WTC11 (cell line): ENCODE data around the gene RAPGEF3. TPM values are rescaled to one million over a fixed set of nuclear protein-coding genes. Genes with fewer than 3 reads are reported as not detected.

Source experiments
- ATAC-seq: fragments of 200-7000 bp; cut with Tn5 transposase; 2 replicates; pipeline ENCODE4 v1.10.0; 2021; ENCODE audit warnings: mild to moderate bottlenecking, moderate library complexity
- CTCF ChIA-PET: fragments of 300-600 bp; sonication (Branson Sonifier 250); formaldehyde crosslinking; loops from one replicate; lab custom pipeline; 2021; ENCODE audit warnings: antibody characterized with exemption; lab: Charles Lee
- POLR2A ChIA-PET: fragments of 350-600 bp; sonication (Branson Sonifier 250); formaldehyde crosslinking; loops from one replicate; lab custom pipeline; 2021; ENCODE audit warnings: antibody characterized with exemption; lab: Charles Lee
- DNase-seq: peaks from one replicate; pipeline ENCODE4 v3.0.0; 2021; ENCODE audit warnings: low spot score
- H3K27ac Mint-ChIP-seq: 2 replicates; pipeline ENCODE4 v1.8.0; 2021; ENCODE audit warnings: mixed read lengths
- H3K27me3 Mint-ChIP-seq: 2 replicates; pipeline ENCODE4 v1.8.0; 2021; ENCODE audit warnings: low read depth, mild to moderate bottlenecking, moderate library complexity, mixed read lengths
- H3K36me3 Mint-ChIP-seq: 2 replicates; pipeline ENCODE4 v1.8.0; 2021; ENCODE audit warnings: mixed read lengths
- H3K4me1 Mint-ChIP-seq: 2 replicates; pipeline ENCODE4 v1.8.0; 2022; ENCODE audit warnings: mixed read lengths
- H3K4me3 Mint-ChIP-seq: 2 replicates; pipeline ENCODE4 v1.8.0; 2021; ENCODE audit warnings: mild to moderate bottlenecking, moderate library complexity, mixed read lengths
- H3K9me3 Mint-ChIP-seq: 2 replicates; pipeline ENCODE4 v1.8.0; 2021; ENCODE audit warnings: mixed read lengths
- ATF1 ChIP-seq: sonication (generic); formaldehyde crosslinking; IDR thresholded peaks from 2 replicates; pipeline ENCODE4 v1.8.1; 2023; ENCODE audit warnings: mild to moderate bottlenecking, moderate library complexity, missing genetic modification reagents
- ELF4 ChIP-seq: sonication (generic); formaldehyde crosslinking; IDR thresholded peaks from 2 replicates; pipeline ENCODE4 v1.8.1; 2022; ENCODE audit warnings: low read depth, mild to moderate bottlenecking, moderate library complexity, missing genetic modification reagents
- ESRRA ChIP-seq: sonication (generic); formaldehyde crosslinking; IDR thresholded peaks from 2 replicates; pipeline ENCODE4 v1.8.1; 2022; ENCODE audit warnings: mild to moderate bottlenecking, missing genetic modification reagents, borderline replicate concordance
- FOXK1 ChIP-seq: sonication (generic); formaldehyde crosslinking; IDR thresholded peaks from 2 replicates; pipeline ENCODE4 v1.8.0; 2022; ENCODE audit warnings: mild to moderate bottlenecking, moderate library complexity, missing genetic modification reagents
- NFATC4 ChIP-seq: fragments of 250-450 bp; sonication (Bioruptor Pico); IDR thresholded peaks from 2 replicates; pipeline ENCODE4 v1.9.0; 2021; ENCODE audit warnings: mild to moderate bottlenecking
- NFYB ChIP-seq: sonication (generic); formaldehyde crosslinking; conservative IDR thresholded peaks from 2 replicates; pipeline ENCODE4 v1.8.0; 2022; ENCODE audit warnings: low read depth, missing genetic modification reagents
- TEAD1 ChIP-seq: sonication (generic); formaldehyde crosslinking; IDR thresholded peaks from 2 replicates; pipeline ENCODE4 v1.8.0; 2022; ENCODE audit warnings: mild to moderate bottlenecking, missing genetic modification reagents
- TP53 ChIP-seq: sonication (generic); formaldehyde crosslinking; IDR thresholded peaks from 2 replicates; pipeline ENCODE4 v1.8.1; 2023; ENCODE audit warnings: mild to moderate bottlenecking, missing genetic modification reagents
- ZBTB21 ChIP-seq: sonication (generic); formaldehyde crosslinking; IDR thresholded peaks from 2 replicates; pipeline ENCODE4 v1.8.1; 2023; ENCODE audit warnings: mild to moderate bottlenecking, missing genetic modification reagents, borderline replicate concordance
- ZNF121 ChIP-seq: sonication (generic); formaldehyde crosslinking; IDR thresholded peaks from 2 replicates; pipeline ENCODE4 v1.8.0; 2023; ENCODE audit warnings: missing genetic modification reagents
- ZNF219 ChIP-seq: sonication (generic); formaldehyde crosslinking; IDR thresholded peaks from 2 replicates; pipeline ENCODE4 v1.8.0; 2023; ENCODE audit warnings: missing genetic modification reagents, mild to moderate bottlenecking, borderline replicate concordance
- total RNA-seq: library from RNA; stranded (reverse); gene quantifications from 3 replicates; pipeline ENCODE4 v1.2.3, GENCODE V29; 2021
- TF ChIP-seq, protein P1 (sequence below): fragments of 250-450 bp; sonication (Bioruptor Pico); IDR thresholded peaks from 2 replicates; pipeline ENCODE4 v2.1.2; 2022; ENCODE audit warnings: mild to moderate bottlenecking, moderate library complexity
- TF ChIP-seq, protein P2 (sequence below): fragments of 250-450 bp; sonication (Bioruptor Pico); IDR thresholded peaks from 2 replicates; pipeline ENCODE4 v1.9.0; 2021; ENCODE audit warnings: mild to moderate bottlenecking
- TF ChIP-seq, protein P3 (sequence below): sonication (generic); formaldehyde crosslinking; conservative IDR thresholded peaks from 2 replicates; pipeline ENCODE4 v1.8.1; 2022; ENCODE audit warnings: mild to moderate bottlenecking, missing genetic modification reagents
- TF ChIP-seq, protein P4 (sequence below): sonication (generic); formaldehyde crosslinking; IDR thresholded peaks from 2 replicates; pipeline ENCODE4 v1.8.0; 2022; ENCODE audit warnings: mild to moderate bottlenecking, missing genetic modification reagents
- TF ChIP-seq, protein P5 (sequence below): sonication (generic); formaldehyde crosslinking; IDR thresholded peaks from 2 replicates; pipeline ENCODE4 v1.8.1; 2023; ENCODE audit warnings: mild to moderate bottlenecking, missing genetic modification reagents
- TF ChIP-seq, protein P6 (sequence below): sonication (generic); formaldehyde crosslinking; IDR thresholded peaks from 2 replicates; pipeline ENCODE4 v1.8.1; 2023; ENCODE audit warnings: mild to moderate bottlenecking, missing genetic modification reagents

Gene RAPGEF3
- total RNA-seq, 1 experiment from 2014 or later, result 13.3 TPM

DNA sequence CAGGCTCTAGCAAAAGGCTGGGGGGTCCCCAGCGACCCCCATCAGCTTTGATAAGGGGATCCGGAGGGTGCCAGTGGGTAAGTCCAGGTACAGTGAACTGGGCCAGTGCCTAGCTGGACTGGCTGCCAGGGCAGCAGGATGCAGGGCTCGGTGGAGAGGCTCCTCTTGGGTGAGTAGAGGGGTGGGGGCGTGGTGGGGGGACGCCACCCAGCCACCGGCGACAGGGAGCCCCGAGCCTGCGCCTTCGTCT is 171 bp downstream of the RAPGEF3 start (continued):
- TF ChIP-seq, protein P1, sequence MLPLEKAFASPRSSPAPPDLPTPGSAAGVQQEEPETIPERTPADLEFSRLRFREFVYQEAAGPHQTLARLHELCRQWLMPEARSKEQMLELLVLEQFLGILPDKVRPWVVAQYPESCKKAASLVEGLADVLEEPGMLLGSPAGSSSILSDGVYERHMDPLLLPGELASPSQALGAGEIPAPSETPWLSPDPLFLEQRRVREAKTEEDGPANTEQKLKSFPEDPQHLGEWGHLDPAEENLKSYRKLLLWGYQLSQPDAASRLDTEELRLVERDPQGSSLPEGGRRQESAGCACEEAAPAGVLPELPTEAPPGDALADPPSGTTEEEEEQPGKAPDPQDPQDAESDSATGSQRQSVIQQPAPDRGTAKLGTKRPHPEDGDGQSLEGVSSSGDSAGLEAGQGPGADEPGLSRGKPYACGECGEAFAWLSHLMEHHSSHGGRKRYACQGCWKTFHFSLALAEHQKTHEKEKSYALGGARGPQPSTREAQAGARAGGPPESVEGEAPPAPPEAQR (CRISPR knock-in tag), result no peak
- no peak for TF ChIP-seq TEAD1 (CRISPR knock-in tag)
- TF ChIP-seq ATF1, result no peak
- TF ChIP-seq ZNF121 (CRISPR knock-in tag), result no peak

DNA sequence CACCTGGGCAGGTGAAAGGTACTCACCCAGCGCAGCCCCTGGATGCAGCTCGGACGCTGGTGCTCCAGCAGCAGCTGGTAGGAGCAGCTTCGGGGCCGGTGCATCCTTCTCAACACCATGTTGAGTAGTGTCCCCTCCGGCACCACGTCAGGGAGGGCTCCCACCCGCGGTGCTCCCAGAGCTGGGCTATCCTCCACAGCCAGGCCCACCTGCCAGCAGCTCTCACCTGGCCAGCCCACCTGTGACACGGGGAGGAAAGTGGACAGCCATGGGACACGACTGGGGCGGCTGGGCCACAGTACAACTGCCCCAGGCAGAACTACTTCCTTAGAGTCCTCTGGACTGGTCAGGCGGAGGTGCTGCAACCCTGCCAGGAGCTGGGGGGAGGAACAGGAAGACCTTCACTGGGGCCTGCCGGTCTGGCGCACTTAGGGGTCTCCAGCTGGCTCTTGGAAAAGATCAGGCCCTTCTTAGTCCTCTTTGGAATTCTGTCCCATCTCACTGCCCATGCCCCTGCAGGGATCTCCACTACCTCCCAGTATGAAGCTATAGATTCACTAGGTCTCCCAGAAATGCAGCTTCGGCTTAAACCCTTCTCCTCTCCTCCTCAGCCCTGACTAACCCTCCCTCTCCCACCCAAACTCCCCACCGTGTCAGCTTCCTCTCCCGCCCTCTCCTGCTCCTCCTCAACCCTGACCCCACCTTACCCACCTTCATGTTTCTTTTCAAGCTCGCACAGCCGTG is 668 bp downstream of the RAPGEF3 start:
- no peaks in the 10 kb centered on the region for H3K36me3 Mint-ChIP-seq
- H3K27me3 Mint-ChIP-seq, result no peaks in the 10 kb centered on the region; the same call in 1 of the 2 replicates
- peak overlapping the region; percentile 67 for H3K4me3 Mint-ChIP-seq
- peak; percentile 36 for ATAC-seq
- no peaks in the 10 kb centered on the region for H3K9me3 Mint-ChIP-seq
- H3K4me1 Mint-ChIP-seq, result peaks cover 58% of the 10 kb centered on the region
- TF ChIP-seq, protein P2, sequence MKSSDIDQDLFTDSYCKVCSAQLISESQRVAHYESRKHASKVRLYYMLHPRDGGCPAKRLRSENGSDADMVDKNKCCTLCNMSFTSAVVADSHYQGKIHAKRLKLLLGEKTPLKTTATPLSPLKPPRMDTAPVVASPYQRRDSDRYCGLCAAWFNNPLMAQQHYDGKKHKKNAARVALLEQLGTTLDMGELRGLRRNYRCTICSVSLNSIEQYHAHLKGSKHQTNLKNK (CRISPR knock-in tag), result no peak
- TF ChIP-seq FOXK1 (CRISPR knock-in tag) (0 out of 2 replicates have a peak, but pooled peaks have one; percentile 28), NFATC4 (CRISPR knock-in tag) (no peak), ESRRA (CRISPR knock-in tag) (no peak), ZBTB21 (CRISPR knock-in tag) (0 out of 2 replicates have a peak, but pooled peaks have one; percentile 42), TP53 (CRISPR knock-in tag) (0 out of 2 replicates have a peak, but pooled peaks have one; percentile 24), ZNF219 (no peak), NFYB (CRISPR knock-in tag) (no peak), ZNF121 (CRISPR knock-in tag) (peak; percentile 66), ELF4 (no peak)
- TF ChIP-seq, protein P3, sequence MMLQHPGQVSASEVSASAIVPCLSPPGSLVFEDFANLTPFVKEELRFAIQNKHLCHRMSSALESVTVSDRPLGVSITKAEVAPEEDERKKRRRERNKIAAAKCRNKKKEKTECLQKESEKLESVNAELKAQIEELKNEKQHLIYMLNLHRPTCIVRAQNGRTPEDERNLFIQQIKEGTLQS (CRISPR knock-in tag), result no peak
- TF ChIP-seq, protein P4, sequence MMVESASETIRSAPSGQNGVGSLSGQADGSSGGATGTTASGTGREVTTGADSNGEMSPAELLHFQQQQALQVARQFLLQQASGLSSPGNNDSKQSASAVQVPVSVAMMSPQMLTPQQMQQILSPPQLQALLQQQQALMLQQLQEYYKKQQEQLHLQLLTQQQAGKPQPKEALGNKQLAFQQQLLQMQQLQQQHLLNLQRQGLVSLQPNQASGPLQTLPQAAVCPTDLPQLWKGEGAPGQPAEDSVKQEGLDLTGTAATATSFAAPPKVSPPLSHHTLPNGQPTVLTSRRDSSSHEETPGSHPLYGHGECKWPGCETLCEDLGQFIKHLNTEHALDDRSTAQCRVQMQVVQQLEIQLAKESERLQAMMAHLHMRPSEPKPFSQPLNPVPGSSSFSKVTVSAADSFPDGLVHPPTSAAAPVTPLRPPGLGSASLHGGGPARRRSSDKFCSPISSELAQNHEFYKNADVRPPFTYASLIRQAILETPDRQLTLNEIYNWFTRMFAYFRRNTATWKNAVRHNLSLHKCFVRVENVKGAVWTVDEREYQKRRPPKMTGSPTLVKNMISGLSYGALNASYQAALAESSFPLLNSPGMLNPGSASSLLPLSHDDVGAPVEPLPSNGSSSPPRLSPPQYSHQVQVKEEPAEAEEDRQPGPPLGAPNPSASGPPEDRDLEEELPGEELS (CRISPR knock-in tag), result no peak
- TF ChIP-seq, protein P5, sequence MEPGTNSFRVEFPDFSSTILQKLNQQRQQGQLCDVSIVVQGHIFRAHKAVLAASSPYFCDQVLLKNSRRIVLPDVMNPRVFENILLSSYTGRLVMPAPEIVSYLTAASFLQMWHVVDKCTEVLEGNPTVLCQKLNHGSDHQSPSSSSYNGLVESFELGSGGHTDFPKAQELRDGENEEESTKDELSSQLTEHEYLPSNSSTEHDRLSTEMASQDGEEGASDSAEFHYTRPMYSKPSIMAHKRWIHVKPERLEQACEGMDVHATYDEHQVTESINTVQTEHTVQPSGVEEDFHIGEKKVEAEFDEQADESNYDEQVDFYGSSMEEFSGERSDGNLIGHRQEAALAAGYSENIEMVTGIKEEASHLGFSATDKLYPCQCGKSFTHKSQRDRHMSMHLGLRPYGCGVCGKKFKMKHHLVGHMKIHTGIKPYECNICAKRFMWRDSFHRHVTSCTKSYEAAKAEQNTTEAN (CRISPR knock-in tag), result no peak
- TF ChIP-seq, protein P6, sequence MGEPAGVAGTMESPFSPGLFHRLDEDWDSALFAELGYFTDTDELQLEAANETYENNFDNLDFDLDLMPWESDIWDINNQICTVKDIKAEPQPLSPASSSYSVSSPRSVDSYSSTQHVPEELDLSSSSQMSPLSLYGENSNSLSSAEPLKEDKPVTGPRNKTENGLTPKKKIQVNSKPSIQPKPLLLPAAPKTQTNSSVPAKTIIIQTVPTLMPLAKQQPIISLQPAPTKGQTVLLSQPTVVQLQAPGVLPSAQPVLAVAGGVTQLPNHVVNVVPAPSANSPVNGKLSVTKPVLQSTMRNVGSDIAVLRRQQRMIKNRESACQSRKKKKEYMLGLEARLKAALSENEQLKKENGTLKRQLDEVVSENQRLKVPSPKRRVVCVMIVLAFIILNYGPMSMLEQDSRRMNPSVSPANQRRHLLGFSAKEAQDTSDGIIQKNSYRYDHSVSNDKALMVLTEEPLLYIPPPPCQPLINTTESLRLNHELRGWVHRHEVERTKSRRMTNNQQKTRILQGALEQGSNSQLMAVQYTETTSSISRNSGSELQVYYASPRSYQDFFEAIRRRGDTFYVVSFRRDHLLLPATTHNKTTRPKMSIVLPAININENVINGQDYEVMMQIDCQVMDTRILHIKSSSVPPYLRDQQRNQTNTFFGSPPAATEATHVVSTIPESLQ (CRISPR knock-in tag), result no peak
- no peak overlapping the region for H3K27ac Mint-ChIP-seq
- ChIA-PET CTCF (interaction anchor here (0.6 to 10.5 kb wide), 27 partner anchors 10 to 1916 kb away, joined by 3 to 173 read pairs (median 5); partner anchors contain the start of genes HDAC7, RPAP3, SLC48A1 and TMEM106C), POLR2A (interaction anchor here (0.6 to 2.1 kb wide), 7 partner anchors 9 to 341 kb away, joined by 3 to 6 read pairs (median 4); partner anchors contain the start of gene SLC48A1)
- DNase-seq, result no peak
